Body of pancreas (tissue), 4 donors: ENCODE measurements around the gene PIK3CD. TPM values are rescaled to one million over a fixed set of nuclear protein-coding genes. Genes with fewer than 3 reads are reported as not detected.

Source experiments
- ATAC-seq: fragments of 150-250 bp; one replicate; pipeline ENCODE4 v1.9.1; 2016
- DNase-seq, 4 donors: peaks; one replicate each; pipeline ENCODE4 v3.0.0-alpha.2; 2019
- H3K27ac ChIP-seq, 4 donors: fragments of 200-600 bp; sonication (generic); 1 replicate in 3 of 4; 2 replicates in 1 of 4; pipeline versions ENCODE4 v1.5.1 to v1.6.1; 2016 to 2019; ENCODE audit warnings: mild to moderate bottlenecking in 1 of 4, mixed read lengths in 1 of 4, moderate library complexity in 1 of 4
- H3K27me3 ChIP-seq, 2 donors: fragments of 200-600 bp; sonication (generic); one replicate each; pipeline ENCODE4 v1.6.0; 2016; ENCODE audit warnings: mild to moderate bottlenecking in 1 of 2
- H3K36me3 ChIP-seq, 2 donors: fragments of 200-600 bp; sonication (generic); replicated peaks in 1 of 2; 2 replicates each; pipeline ENCODE4 v1.5.1; 2016; ENCODE audit warnings: low read depth in 2 of 2; ENCODE audit not compliant: insufficient read depth in 1 of 2
- H3K4me1 ChIP-seq: fragments of 200-600 bp; sonication (generic); one replicate; pipeline ENCODE4 v1.6.0; 2016
- H3K4me3 ChIP-seq, 2 donors: fragments of 200-600 bp; sonication (generic); 1 replicate in 1 of 2; 2 replicates in 1 of 2; pipeline ENCODE4 v1.5.1; 2016 to 2019
- H3K9me3 ChIP-seq, 3 donors: fragments of 200-600 bp; sonication (generic); 1 replicate in 2 of 3; 2 replicates in 1 of 3; pipeline ENCODE4 v1.5.1; 2016
- POLR2A ChIP-seq, 3 donors: fragments of 450-650 bp; IDR thresholded peaks; one replicate each; pipeline ENCODE4 v1.6.1; 2016; ENCODE audit warnings: antibody characterized with exemption in 3 of 3, mild to moderate bottlenecking in 2 of 3
- WGBS, 2 donors: methylation state at CpG; one replicate each; pipeline ENCODE4 v1.1.5; 2017; 5-methylcytosine and 5-hydroxymethylcytosine counted together
- intact Hi-C: fragments of 100-400 bp; cut with DNase I; formaldehyde crosslinking; loops from one replicate; pipeline ENCODE4 v1.15.1; 2023
- total RNA-seq, 2 donors: library from RNA; depleted of rRNA; stranded (reverse); fragments of >200 nt; gene quantifications; one replicate each; pipeline ENCODE4 v1.1.0, GENCODE V29; 2016
- TF ChIP-seq, protein P1 (sequence below), 7 experiments: fragments of 450-650 bp in 4 of 7; fragments of 200-600 bp in 3 of 7; sonication (generic) in 3 of 7; IDR thresholded peaks; one replicate each; pipeline ENCODE4 v1.5.1; 2016 to 2019; ENCODE audit warnings: antibody characterized with exemption in 7 of 7

PIK3CD gene
- total RNA-seq, 2 donors from 2014 or later: 3.3 to 6.2 TPM

GRCh38 chr1:9716404-9717192 is 65.1 kb downstream of the PIK3CD start:
- Histone ChIP-seq H3K9me3 (no peaks in the 10 kb centered on the region), H3K36me3 (no peaks in the 10 kb centered on the region), H3K27ac (no peak overlapping the region), H3K27me3 (no peaks in the 10 kb centered on the region), H3K4me3 (no peak overlapping the region), H3K4me1 (no peaks in the 10 kb centered on the region)
- TF ChIP-seq POLR2A (IDR thresholded peaks at IDR 0.05): no peak
- TF ChIP-seq, protein P1, sequence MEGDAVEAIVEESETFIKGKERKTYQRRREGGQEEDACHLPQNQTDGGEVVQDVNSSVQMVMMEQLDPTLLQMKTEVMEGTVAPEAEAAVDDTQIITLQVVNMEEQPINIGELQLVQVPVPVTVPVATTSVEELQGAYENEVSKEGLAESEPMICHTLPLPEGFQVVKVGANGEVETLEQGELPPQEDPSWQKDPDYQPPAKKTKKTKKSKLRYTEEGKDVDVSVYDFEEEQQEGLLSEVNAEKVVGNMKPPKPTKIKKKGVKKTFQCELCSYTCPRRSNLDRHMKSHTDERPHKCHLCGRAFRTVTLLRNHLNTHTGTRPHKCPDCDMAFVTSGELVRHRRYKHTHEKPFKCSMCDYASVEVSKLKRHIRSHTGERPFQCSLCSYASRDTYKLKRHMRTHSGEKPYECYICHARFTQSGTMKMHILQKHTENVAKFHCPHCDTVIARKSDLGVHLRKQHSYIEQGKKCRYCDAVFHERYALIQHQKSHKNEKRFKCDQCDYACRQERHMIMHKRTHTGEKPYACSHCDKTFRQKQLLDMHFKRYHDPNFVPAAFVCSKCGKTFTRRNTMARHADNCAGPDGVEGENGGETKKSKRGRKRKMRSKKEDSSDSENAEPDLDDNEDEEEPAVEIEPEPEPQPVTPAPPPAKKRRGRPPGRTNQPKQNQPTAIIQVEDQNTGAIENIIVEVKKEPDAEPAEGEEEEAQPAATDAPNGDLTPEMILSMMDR (IDR thresholded peaks at IDR 0.05): no peak
- 83 to 97% methylated on average over 9 to 27 of the region's 29 CpGs for WGBS, 2 donors
- intact Hi-C loops: no loop called here
- ATAC-seq (no peak), DNase-seq (no peak)

DNA sequence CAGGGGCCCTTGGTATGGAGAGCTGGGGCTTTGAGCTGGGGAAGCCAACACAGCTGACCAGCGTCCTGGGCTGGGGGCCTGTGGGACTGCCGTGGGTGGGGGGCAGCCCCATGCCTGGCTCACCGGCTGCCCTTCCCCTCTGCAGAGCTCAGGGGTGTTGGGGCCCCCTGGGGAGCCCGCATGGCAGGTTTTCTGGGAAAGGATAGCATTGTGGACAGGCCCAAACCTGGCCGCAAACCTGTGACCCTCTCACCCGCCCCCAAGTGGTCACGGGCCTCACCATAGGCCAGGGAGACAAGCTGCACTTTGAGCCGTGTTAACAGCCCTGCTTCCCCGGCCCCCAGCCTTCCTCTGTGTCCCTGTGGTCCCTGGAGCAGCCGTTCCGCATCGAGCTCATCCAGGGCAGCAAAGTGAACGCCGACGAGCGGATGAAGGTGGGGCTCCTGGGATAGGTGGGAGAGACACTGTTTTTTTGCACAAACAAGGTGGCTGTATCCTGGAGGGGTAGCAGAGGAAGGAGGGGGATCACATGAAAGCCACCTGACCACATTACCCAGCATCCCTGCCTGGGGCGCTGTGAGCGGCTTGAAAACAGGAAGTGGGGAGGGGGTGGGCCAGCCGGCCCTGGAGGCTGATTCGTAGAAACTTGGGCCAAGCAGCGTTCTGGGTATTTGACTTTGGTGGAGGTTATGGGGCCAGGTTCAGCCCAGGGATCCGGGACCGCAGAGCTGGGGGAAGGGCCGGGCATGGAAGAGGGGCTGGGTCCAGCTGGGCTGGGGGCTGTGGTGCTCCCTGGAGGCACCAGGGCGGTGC is 65.9 kb downstream of the PIK3CD start:
- Histone ChIP-seq H3K27me3 (no peaks in the 10 kb centered on the region), H3K4me3 (no peak overlapping the region), H3K27ac (peak overlapping the region in 1 of 4 donors; percentile 6), H3K9me3 (no peaks in the 10 kb centered on the region), H3K36me3 (no peaks in the 10 kb centered on the region), H3K4me1 (no peaks in the 10 kb centered on the region)
- intact Hi-C loops: no loop called here
- DNase-seq: peak in 2 of 4 donors; percentile 47 to 67
- TF ChIP-seq, protein P1 (IDR thresholded peaks at IDR 0.05): no peak
- TF ChIP-seq POLR2A (IDR thresholded peaks at IDR 0.05): no peak
- no peak for ATAC-seq
- WGBS, 2 donors: 57 to 73% methylated on average over 14 to 24 of the region's 25 CpGs

DNA sequence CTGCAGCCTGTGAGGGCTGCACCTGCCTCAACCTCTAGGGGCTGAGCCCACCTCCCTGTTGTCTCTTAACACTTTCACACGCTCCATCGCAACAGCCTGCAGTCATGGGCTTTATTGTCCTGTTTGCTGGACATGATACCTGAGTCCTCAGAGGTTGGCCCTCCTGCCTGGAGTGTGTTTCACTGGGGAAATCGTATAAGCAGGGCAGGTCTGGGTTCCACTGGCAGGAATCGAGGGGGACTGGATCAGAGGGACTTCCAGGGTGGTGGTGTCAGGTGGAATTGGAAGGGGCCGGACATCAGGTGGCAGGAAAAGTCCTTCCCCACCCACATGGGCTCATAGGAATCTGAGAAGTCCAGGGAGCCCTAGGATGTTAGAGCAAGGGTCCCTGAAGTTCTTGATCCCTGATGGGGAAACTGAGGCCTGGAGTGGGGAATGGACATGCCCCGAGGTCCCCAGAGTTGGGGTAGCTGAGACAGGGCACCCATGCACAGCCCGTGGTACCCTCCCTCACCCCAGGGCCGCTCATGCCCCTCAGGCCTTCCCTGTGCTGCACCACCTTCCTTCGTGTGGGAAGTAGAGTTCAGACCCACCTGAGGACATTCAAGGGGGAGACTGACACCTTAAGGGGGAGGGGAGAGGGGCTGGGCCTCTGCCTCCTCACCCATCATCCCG is 66.6 kb downstream of the PIK3CD start:
- WGBS, 2 donors: 74 to 81% methylated on average over 9 to 10 of the region's 10 CpGs
- Histone ChIP-seq H3K9me3 (peaks cover 0 to 5% (median 0%) of the 10 kb centered on the region in 3 donors), H3K27ac (no peak overlapping the region), H3K27me3 (no peaks in the 10 kb centered on the region), H3K4me1 (no peaks in the 10 kb centered on the region), H3K36me3 (no peaks in the 10 kb centered on the region), H3K4me3 (no peak overlapping the region)
- DNase-seq: no peak
- ATAC-seq: no peak
- intact Hi-C loops: no loop called here
- TF ChIP-seq POLR2A (IDR thresholded peaks at IDR 0.05): no peak
- TF ChIP-seq, protein P1 (IDR thresholded peaks at IDR 0.05): no peak

- H3K27me3 ChIP-seq: no peaks in the 10 kb centered on the region
- no peaks in the 10 kb centered on the region for H3K4me1 ChIP-seq
- intact Hi-C loops: no loop called here
- TF ChIP-seq, protein P1 (IDR thresholded peaks at IDR 0.05): no peak
- no peak for TF ChIP-seq POLR2A (IDR thresholded peaks at IDR 0.05)
- no peaks in the 10 kb centered on the region for H3K36me3 ChIP-seq
- WGBS, 2 donors: 86% methylated on average over 34 of the region's 36 CpGs; no CpG with 5 or more reads in 1 of the 2 donors
- no peak for ATAC-seq
- no peak for DNase-seq
- no peak overlapping the region for H3K27ac ChIP-seq
- H3K4me3 ChIP-seq: no peak overlapping the region
- H3K9me3 ChIP-seq: peaks cover 0 to 10% (median 0%) of the 10 kb centered on the region in 3 donors
Measured at GRCh38 chr1:9719978-9720722, 68.6 kb downstream of the PIK3CD start.
